Measurements from ENCODE around the gene IP6K3.

Gene IP6K3

GRCh38 chr6:33778444-33779121 is 31.9 kb upstream of the IP6K3 start:
- in situ Hi-C loops (cut with MboI; ENCODE audit: low sequenced_read_pairs, unreplicated experiment), result no loop called here
- TF ChIP-seq, protein P1, sequence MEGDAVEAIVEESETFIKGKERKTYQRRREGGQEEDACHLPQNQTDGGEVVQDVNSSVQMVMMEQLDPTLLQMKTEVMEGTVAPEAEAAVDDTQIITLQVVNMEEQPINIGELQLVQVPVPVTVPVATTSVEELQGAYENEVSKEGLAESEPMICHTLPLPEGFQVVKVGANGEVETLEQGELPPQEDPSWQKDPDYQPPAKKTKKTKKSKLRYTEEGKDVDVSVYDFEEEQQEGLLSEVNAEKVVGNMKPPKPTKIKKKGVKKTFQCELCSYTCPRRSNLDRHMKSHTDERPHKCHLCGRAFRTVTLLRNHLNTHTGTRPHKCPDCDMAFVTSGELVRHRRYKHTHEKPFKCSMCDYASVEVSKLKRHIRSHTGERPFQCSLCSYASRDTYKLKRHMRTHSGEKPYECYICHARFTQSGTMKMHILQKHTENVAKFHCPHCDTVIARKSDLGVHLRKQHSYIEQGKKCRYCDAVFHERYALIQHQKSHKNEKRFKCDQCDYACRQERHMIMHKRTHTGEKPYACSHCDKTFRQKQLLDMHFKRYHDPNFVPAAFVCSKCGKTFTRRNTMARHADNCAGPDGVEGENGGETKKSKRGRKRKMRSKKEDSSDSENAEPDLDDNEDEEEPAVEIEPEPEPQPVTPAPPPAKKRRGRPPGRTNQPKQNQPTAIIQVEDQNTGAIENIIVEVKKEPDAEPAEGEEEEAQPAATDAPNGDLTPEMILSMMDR (IDR thresholded peaks at IDR 0.05; ENCODE audit: borderline replicate concordance, control extremely low read depth, extremely low read depth, insufficient read depth, missing control alignments), result no peak
- no peak for DNase-seq (ENCODE audit: low spot score)

- TF ChIP-seq, protein P1 (IDR thresholded peaks at IDR 0.05; ENCODE audit: borderline replicate concordance, control extremely low read depth, extremely low read depth, insufficient read depth, missing control alignments), result no peak
- no peak for DNase-seq (ENCODE audit: low spot score)
- in situ Hi-C loops (cut with MboI; ENCODE audit: low sequenced_read_pairs, unreplicated experiment), result no loop called here
Observed at GRCh38 chr6:33777398-33778388, 31.0 kb upstream of the IP6K3 start.

DNA sequence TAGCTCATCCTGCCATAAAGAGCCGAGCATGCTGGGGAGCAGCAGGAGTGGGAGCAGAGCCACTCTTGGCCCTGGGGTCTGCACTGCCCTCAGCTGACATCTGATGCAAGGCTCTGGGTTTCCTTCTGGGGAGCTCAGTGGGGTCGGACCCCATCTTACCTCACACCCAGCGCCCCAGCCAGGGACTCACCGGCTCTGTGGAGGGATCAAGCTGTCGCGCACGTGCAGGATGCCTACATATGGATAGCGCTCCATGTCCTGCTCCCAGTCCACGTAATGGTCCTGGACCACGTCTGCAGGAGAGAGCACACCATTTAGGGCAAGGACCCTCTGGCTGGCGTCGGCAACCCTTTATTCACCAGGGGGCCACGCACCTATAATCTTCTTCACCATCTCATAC is 30.1 kb upstream of the IP6K3 start:
- in situ Hi-C loops (cut with MboI; ENCODE audit: low sequenced_read_pairs, unreplicated experiment), result no loop called here
- no peak for DNase-seq (ENCODE audit: low spot score)
- TF ChIP-seq, protein P1 (IDR thresholded peaks at IDR 0.05; ENCODE audit: borderline replicate concordance, control extremely low read depth, extremely low read depth, insufficient read depth, missing control alignments), result no peak

DNA sequence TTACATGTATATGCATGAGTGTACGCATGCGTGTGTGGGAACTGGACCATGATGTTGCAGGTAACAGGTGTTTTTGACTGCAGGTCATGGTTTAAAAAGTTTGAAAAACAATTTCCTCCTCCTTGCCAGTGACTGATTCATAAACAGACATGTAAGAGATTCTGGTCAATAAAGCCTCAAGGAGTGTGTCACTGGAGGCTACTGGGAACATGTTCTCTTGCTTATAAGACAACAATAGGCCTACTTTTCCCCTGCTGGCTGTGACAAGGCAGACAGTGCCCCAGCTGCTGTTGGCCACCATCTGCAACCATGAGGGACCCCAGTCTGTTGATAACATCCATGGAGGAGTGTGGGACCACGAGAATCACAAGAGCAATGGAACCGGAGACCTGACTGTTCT is 29.5 kb upstream of the IP6K3 start:
- TF ChIP-seq, protein P1 (IDR thresholded peaks at IDR 0.05; ENCODE audit: borderline replicate concordance, control extremely low read depth, extremely low read depth, insufficient read depth, missing control alignments), result no peak
- in situ Hi-C loops (cut with MboI; ENCODE audit: low sequenced_read_pairs, unreplicated experiment), result no loop called here

GRCh38 chr6:33774774-33775173 is 28.1 kb upstream of the IP6K3 start:
- TF ChIP-seq, protein P1 (IDR thresholded peaks at IDR 0.05; ENCODE audit: borderline replicate concordance, control extremely low read depth, extremely low read depth, insufficient read depth, missing control alignments), result no peak
- DNase-seq (ENCODE audit: low spot score), result no peak
- in situ Hi-C loops (cut with MboI; ENCODE audit: low sequenced_read_pairs, unreplicated experiment), result no loop called here

More for the DNA sequence above, 29.5 kb upstream of the IP6K3 start:
- no peak for DNase-seq (ENCODE audit: low spot score)

GRCh38 chr6:33772902-33773472 is 26.3 kb upstream of the IP6K3 start:
- TF ChIP-seq, protein P1 (IDR thresholded peaks at IDR 0.05; ENCODE audit: borderline replicate concordance, control extremely low read depth, extremely low read depth, insufficient read depth, missing control alignments), result no peak
- in situ Hi-C loops (cut with MboI; ENCODE audit: low sequenced_read_pairs, unreplicated experiment), result no loop called here
- DNase-seq (ENCODE audit: low spot score), result no peak

Data from GM13976 (cell line).